HG03095 (cell line): ENCODE results near the gene MTFP1.
"Not testable (repeated sequence)": the region's sequence is repeated elsewhere in the genome, so short reads cannot be mapped to it uniquely, and the experiment has no call there.

Experiments
- ATAC-seq: cut with Tn5 transposase; IDR thresholded peaks from one replicate; pipeline ENCODE4 v1.9.1; 2021; ENCODE audit warnings: moderate library complexity; ENCODE audit not compliant: unreplicated experiment

The MTFP1 gene

GRCh38 chr22:30425616-30426387, at the start of gene MTFP1:
Gene MTFP1, plus strand, starts transcription at chr22:30425768. Its CDS starts 112 bp downstream, at chr22:30425880.
- no peak for ATAC-seq

GRCh38 chr22:30380011-30380410, 45.6 kb upstream of the MTFP1 start:
- no peak for ATAC-seq

GRCh38 chr22:30381264-30381663, 44.3 kb upstream of the MTFP1 start:
- no peak for ATAC-seq

GRCh38 chr22:30382340-30382739, 43.2 kb upstream of the MTFP1 start:
- ATAC-seq = no peak

- no peak for ATAC-seq
These were observed 42.5 kb upstream of the MTFP1 start for GRCh38 chr22:30383061-30383460.

GRCh38 chr22:30385942-30386341, 39.6 kb upstream of the MTFP1 start:
- ATAC-seq = no peak

- no peak for ATAC-seq
These were observed 39.0 kb upstream of the MTFP1 start for GRCh38 chr22:30386608-30386959.

- peak; percentile 57 for ATAC-seq
These were observed 38.4 kb upstream of the MTFP1 start, which contains the start of gene RNF215 for GRCh38 chr22:30386960-30387827. Gene RNF215, minus strand, starts transcription at chr22:30387411. Its CDS starts 98 bp downstream, at chr22:30387313.

GRCh38 chr22:30390974-30391691, 34.4 kb upstream of the MTFP1 start:
- ATAC-seq = no peak

- ATAC-seq = no peak
These were observed 32.8 kb upstream of the MTFP1 start for GRCh38 chr22:30392661-30393321.

- no peak for ATAC-seq
These were observed 32.3 kb upstream of the MTFP1 start for GRCh38 chr22:30393322-30393680.

- ATAC-seq = no peak
These were observed 31.7 kb upstream of the MTFP1 start for GRCh38 chr22:30393885-30394284.

- no peak for ATAC-seq
These were observed 28.5 kb upstream of the MTFP1 start, which contains the start of gene SEC14L2 for GRCh38 chr22:30396871-30397655. Gene SEC14L2, plus strand, starts transcription at chr22:30397018. Its CDS starts 99 bp downstream, at chr22:30397117.

- ATAC-seq = no peak
These were observed 27.6 kb upstream of the MTFP1 start for GRCh38 chr22:30397656-30398635.

- no peak for ATAC-seq
These were observed 26.6 kb upstream of the MTFP1 start for GRCh38 chr22:30398685-30399680.

- ATAC-seq = no peak
These were observed 25.9 kb upstream of the MTFP1 start for GRCh38 chr22:30399718-30400117.

GRCh38 chr22:30400159-30400558, 25.4 kb upstream of the MTFP1 start:
- ATAC-seq = no peak

- ATAC-seq = not testable (repeated sequence)
These were observed 24.5 kb upstream of the MTFP1 start for GRCh38 chr22:30401024-30401423.
